Measurements from ENCODE around the gene MYPOP.

MYPOP gene

GRCh38 chr19:45862564-45863334 lies 39.7 kb downstream of the MYPOP start, which contains the start of gene SYMPK:
TSS of gene SYMPK (minus strand) at chr19:45863147. CDS start at chr19:45854495, 8,652 bp downstream.
- DNase-seq: peak; percentile 97

- DNase-seq: no peak
Measured at GRCh38 chr19:45862271-45862563, 40.2 kb downstream of the MYPOP start.

- DNase-seq: no peak
Measured at GRCh38 chr19:45860359-45861259, 41.8 kb downstream of the MYPOP start.

DNA sequence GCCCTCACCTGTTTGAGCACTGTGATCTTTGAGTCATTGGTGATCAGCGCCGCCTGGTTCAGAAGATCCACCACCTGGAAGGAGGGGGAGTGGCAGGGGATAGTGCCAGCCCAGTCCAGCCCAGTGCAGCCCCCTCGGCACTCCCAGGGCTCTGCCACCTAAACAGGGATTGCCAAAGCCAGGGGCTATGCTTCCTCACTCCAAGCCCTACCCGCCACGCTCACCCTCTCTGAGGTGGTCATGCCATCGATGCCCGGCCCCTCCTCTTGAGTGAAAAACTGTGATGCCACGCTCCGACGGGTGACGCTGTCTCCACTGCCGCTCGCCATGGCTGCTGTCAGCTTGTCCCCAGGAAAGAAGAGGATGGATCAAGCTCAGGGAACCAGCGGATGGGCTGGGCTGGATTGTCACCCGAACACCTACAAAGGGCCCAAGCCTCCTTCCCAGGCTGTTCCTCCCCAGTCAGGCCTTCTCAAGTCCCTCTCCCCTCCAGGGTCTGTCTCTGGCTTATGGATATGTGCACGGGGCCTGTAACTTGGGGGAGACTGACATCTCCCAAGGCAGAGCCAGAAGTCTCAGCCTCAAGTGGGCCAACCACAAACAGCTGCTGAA lies 48.1 kb downstream of the MYPOP start:
- DNase-seq: no peak

GRCh38 chr19:45852983-45853382 lies 49.4 kb downstream of the MYPOP start:
- peak; percentile 94 for DNase-seq

GRCh38 chr19:45852145-45852750 lies 50.2 kb downstream of the MYPOP start:
- DNase-seq: no peak

DNA sequence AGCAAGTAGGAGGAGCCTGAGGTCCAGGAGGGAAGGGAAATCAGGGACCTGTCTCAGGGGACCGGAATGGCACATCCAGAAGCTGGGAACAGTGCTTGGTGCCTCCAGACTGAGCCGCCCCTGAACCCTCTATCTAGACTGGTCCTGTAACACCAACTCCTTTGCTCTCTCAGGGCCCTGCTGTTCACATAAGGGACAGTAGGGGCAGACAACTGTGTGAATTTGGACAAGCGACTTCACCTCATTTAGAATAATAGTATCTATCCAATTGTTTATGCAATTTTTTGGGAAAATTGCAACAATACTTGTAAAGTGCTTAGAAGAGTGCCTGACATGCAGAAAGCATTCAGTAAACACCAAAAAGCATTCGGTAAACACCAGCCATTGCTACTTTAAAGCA lies 53.5 kb downstream of the MYPOP start:
- no peak for DNase-seq

DNA sequence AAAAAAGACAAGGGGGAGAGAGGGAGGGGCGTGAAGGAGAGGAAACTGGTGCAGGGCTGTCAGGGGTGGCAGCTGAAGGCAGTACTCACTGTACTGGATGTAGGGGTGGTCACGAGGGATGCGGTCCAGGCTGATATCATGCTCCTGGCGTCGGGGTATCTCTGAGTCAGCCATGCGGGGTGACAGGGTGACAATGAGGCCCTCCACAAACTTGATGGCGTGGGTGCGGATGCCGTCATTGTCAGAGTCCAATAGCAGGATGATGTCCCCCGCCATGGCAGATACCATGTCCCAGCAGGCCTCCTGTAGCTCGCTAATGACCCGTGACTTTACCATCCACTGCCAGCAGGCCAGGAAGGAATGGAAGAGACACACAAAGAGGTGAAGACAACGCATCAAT lies 54.8 kb downstream of the MYPOP start:
- DNase-seq: no peak

GRCh38 chr19:45842198-45842597 lies 60.2 kb downstream of the MYPOP start:
- DNase-seq: no peak
